ENCODE measurements around the gene XYLT1. TPM values are rescaled to one million over a fixed set of nuclear protein-coding genes. Genes with fewer than 3 reads are reported as not detected.

The XYLT1 gene
- total RNA-seq, 3 donors from 2014 or later (not counting 1 experiment from before 2014, with no cell fraction given): 40.9 to 55.5 (median 43.8) TPM

GRCh38 chr16:17465460-17465859 lies 5.3 kb downstream of the XYLT1 start:
- no peak for TF ChIP-seq CTCF (IDR thresholded peaks at IDR 0.05)
- H3K36me3 Mint-ChIP-seq: no peaks in the 10 kb centered on the region
- H3K4me1 ChIP-seq (ENCODE audit: control insufficient read depth, insufficient read depth, low read length): peaks cover 49% of the 10 kb centered on the region

GRCh38 chr16:17463335-17463734 lies 7.4 kb downstream of the XYLT1 start:
- H3K4me3 Mint-ChIP-seq: peak overlapping the region; percentile 78

More at GRCh38 chr16:17465460-17465859, 5.3 kb downstream of the XYLT1 start:
- DNase-seq (no peak), ATAC-seq (no peak)
- no peaks in the 10 kb centered on the region for H3K9me3 Mint-ChIP-seq
- peaks cover 2% of the 10 kb centered on the region for H3K36me3 ChIP-seq (ENCODE audit: control insufficient read depth, insufficient read depth, low read length)
- WGBS (ENCODE audit: insufficient coverage): 90% methylated on average over 4 of the region's 6 CpGs
- intact Hi-C loops (cut with micrococcal nuclease): loop anchor here (5.0 kb wide), 1 partner anchor 98 kb away; no protein-coding TSS in a partner anchor
- H3K4me3 Mint-ChIP-seq: no peak overlapping the region
- no peak overlapping the region for H3K27ac ChIP-seq (ENCODE audit: low read length)
- no peaks in the 10 kb centered on the region for H3K9me3 ChIP-seq (ENCODE audit: control insufficient read depth, insufficient read depth, low read length)
- no peaks in the 10 kb centered on the region for H3K27me3 Mint-ChIP-seq (ENCODE audit: low read depth in 2 of 2)
- no peak overlapping the region for H3K27ac Mint-ChIP-seq
- H3K4me3 ChIP-seq (ENCODE audit: low read length): no peak overlapping the region
- no peaks in the 10 kb centered on the region for H3K27me3 ChIP-seq (ENCODE audit: control insufficient read depth, insufficient read depth, low read length)
- peaks cover 76 to 78% of the 10 kb centered on the region in 2 donors for H3K4me1 Mint-ChIP-seq

DNA sequence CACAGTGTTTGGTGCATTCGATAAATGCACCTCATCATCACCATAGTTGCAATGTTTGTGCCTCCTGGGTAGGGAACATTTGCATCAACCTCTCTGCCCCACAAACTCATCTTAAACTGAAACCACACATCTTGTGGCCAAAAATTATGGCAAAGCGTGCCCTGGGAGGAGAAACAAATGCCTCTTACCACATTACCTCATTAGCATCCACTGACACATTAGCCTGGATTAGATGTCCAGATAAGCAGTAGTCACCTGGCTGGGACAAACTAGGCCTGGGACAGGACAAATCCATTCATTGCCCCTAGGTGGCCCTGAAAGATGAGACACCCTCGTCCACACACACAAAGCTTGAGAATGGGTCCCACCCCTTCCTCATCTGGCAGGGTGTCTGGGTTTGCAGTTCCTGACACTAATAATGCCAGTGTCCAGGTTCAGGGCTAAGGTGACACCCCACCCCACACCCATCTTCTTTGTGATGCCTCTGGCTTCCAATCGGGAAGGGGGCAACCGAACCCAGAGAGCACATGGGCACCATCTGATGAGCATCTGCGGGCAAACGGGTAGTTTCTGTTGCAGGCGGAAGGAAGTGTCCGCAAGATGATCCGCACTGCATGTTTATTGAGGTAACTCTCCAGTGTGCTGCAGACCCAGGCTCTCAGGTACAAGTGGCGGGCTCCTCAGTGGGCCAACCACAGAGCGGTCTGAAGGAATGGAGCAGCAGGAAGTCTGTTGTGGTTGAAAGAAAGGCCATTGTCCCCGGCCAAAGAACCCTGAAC lies 8.6 kb downstream of the XYLT1 start:
- Mint-ChIP-seq H3K4me3 (peak overlapping the region; percentile 78), H3K36me3 (no peaks in the 10 kb centered on the region), H3K27ac (peak overlapping the region; percentile 67 to 83), H3K9me3 (no peaks in the 10 kb centered on the region), H3K4me1 (peaks cover 48 to 58% of the 10 kb centered on the region in 2 donors), H3K27me3 (ENCODE audit: low read depth in 2 of 2) (no peaks in the 10 kb centered on the region)
- H3K36me3 ChIP-seq (ENCODE audit: control insufficient read depth, insufficient read depth, low read length): peaks cover 2% of the 10 kb centered on the region
- intact Hi-C loops (cut with micrococcal nuclease): loop anchor here (1.0 kb wide), 1 partner anchor 8 kb away; the partner anchor contains the start of gene XYLT1
- WGBS (ENCODE audit: insufficient coverage): 17% methylated on average over 12 of the region's 13 CpGs
- ATAC-seq (peak; percentile 72 to 81 (median 73)), DNase-seq (peak; percentile 25 to 27)
- peak overlapping the region; percentile 63 for H3K27ac ChIP-seq (ENCODE audit: low read length)
- H3K4me3 ChIP-seq (ENCODE audit: low read length): no peak overlapping the region
- peak; percentile 19 for TF ChIP-seq CTCF (IDR thresholded peaks at IDR 0.05)
- H3K27me3 ChIP-seq (ENCODE audit: control insufficient read depth, insufficient read depth, low read length): no peaks in the 10 kb centered on the region
- peaks cover 24% of the 10 kb centered on the region for H3K4me1 ChIP-seq (ENCODE audit: control insufficient read depth, insufficient read depth, low read length)
- H3K9me3 ChIP-seq (ENCODE audit: control insufficient read depth, insufficient read depth, low read length): no peaks in the 10 kb centered on the region

More at GRCh38 chr16:17463335-17463734, 7.4 kb downstream of the XYLT1 start:
- Mint-ChIP-seq H3K27me3 (ENCODE audit: low read depth in 2 of 2) (no peaks in the 10 kb centered on the region), H3K9me3 (no peaks in the 10 kb centered on the region), H3K4me1 (peaks cover 60 to 70% of the 10 kb centered on the region in 2 donors), H3K27ac (peak overlapping the region; percentile 67 to 83), H3K36me3 (no peaks in the 10 kb centered on the region)
- no peak overlapping the region for H3K4me3 ChIP-seq (ENCODE audit: low read length)
- peaks cover 35% of the 10 kb centered on the region for H3K4me1 ChIP-seq (ENCODE audit: control insufficient read depth, insufficient read depth, low read length)
- DNase-seq (no peak), ATAC-seq (peak in 1 of 3 donors; percentile 45)
- no peak overlapping the region for H3K27ac ChIP-seq (ENCODE audit: low read length)
- peaks cover 2% of the 10 kb centered on the region for H3K36me3 ChIP-seq (ENCODE audit: control insufficient read depth, insufficient read depth, low read length)
- H3K9me3 ChIP-seq (ENCODE audit: control insufficient read depth, insufficient read depth, low read length): no peaks in the 10 kb centered on the region
- intact Hi-C loops (cut with micrococcal nuclease): no loop called here
- 75% methylated on average over 1 of the region's 2 CpGs for WGBS (ENCODE audit: insufficient coverage)
- TF ChIP-seq CTCF (IDR thresholded peaks at IDR 0.05): no peak
- H3K27me3 ChIP-seq (ENCODE audit: control insufficient read depth, insufficient read depth, low read length): no peaks in the 10 kb centered on the region

All from natural killer cell (primary cell).